GM12801 (cell line): ENCODE measurements around the gene NRXN3.

Experiments
- TF ChIP-seq, protein P1 (sequence below): IDR thresholded peaks from one replicate; pipeline ENCODE4 v1.5.1; 2011; ENCODE audit warnings: control low read depth; ENCODE audit not compliant: insufficient read length; ENCODE audit errors: extremely low read depth

NRXN3 gene

GRCh38 chr14:79137045-79137430 is 966.9 kb downstream of the NRXN3 start:
- TF ChIP-seq, protein P1, sequence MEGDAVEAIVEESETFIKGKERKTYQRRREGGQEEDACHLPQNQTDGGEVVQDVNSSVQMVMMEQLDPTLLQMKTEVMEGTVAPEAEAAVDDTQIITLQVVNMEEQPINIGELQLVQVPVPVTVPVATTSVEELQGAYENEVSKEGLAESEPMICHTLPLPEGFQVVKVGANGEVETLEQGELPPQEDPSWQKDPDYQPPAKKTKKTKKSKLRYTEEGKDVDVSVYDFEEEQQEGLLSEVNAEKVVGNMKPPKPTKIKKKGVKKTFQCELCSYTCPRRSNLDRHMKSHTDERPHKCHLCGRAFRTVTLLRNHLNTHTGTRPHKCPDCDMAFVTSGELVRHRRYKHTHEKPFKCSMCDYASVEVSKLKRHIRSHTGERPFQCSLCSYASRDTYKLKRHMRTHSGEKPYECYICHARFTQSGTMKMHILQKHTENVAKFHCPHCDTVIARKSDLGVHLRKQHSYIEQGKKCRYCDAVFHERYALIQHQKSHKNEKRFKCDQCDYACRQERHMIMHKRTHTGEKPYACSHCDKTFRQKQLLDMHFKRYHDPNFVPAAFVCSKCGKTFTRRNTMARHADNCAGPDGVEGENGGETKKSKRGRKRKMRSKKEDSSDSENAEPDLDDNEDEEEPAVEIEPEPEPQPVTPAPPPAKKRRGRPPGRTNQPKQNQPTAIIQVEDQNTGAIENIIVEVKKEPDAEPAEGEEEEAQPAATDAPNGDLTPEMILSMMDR: no peak

DNA sequence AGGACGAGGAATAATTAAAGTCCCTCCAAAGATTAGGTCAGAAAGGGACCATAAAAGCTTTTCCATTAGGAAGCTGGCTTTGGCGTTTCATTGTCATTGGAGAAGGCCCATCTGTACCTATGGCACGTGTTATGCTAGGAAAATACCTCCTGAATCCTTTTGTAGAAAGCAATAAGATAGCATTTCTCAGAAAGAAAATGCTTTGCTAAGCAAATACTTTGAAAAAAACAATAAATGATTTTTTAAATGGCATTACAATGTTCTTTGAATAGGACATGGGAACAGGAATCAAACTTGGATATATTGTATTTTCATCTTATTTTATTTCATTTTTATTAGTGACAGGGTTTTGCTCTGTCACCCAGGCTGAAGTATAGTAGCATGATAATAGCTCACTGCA is 967.7 kb downstream of the NRXN3 start:
- TF ChIP-seq, protein P1: no peak

- TF ChIP-seq, protein P1: no peak
Measured at GRCh38 chr14:79144896-79145295, 974.7 kb downstream of the NRXN3 start.

- TF ChIP-seq, protein P1: no peak
Measured at GRCh38 chr14:79150226-79150625, 980.1 kb downstream of the NRXN3 start.

DNA sequence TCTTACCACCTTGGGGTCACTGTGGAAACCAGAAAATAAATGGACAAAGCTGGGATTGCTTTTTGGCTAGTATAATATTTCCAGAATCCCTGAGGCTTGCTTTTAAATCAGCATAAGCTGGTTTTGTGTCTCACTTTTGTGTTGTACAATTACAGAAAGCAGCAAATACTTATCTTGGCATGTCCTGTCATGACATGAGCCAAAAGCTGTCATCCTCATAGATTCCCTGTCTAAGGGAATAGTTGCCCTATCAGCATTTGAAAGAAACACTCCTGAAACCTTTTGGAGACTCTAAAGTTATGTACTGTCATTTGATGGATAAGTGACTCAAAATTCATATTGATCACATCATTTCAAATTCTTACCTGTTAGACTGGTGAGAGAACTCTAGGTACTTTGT is 987.2 kb downstream of the NRXN3 start:
- TF ChIP-seq, protein P1: no peak

DNA sequence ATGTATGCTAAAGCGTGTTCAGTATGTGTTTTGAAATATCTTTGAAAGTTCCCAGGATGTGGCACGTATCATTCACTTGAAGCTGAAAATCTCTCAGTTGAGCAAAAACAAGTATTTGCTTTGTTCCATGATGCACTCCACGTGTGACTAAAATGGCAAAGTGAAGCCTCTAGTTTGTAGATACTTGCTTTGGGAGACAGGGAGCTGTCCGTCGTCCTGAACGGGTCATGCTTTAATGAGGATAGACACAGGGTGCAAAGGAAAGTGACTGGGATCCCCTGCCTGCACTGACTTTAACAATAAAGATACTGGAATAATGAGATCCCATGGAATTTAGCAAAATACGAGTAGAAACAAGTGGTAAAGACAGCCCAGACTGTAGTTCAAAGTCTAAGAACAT is 991.4 kb downstream of the NRXN3 start:
- TF ChIP-seq, protein P1: no peak

DNA sequence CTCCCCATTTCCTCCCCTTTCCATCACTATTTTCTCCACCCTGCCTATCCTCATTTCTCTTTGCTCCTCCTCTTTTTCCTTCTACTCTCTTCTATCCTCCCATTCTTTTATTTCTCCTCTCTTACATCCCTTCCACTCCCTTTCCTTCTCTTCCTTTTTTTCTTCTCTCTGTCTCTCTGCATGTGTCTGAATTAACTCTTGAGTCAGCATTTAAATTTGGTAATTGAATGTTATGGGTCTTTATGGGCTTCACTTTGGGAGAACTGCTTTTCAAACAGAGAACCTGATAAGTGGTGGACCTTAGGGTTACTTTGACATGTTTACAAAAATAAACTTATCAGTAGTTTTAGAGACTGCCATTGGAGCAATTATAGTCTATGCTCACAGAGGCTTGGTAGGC is 992.7 kb downstream of the NRXN3 start:
- TF ChIP-seq, protein P1: no peak
